H7 (cell line): ENCODE data around the gene CD4. TPM values are rescaled to one million over a fixed set of nuclear protein-coding genes. Genes with fewer than 3 reads are reported as not detected.
A peak's percentile ranks its signal among the peaks of the same experiment; 100 is the strongest.
"Not testable (repeated sequence)": the region's sequence is repeated elsewhere in the genome, so short reads cannot be mapped to it uniquely, and the experiment has no call there.

Experiments
- DNase-seq: peaks from one replicate; pipeline ENCODE4 v3.0.0; 2012
- H3K27me3 ChIP-seq: 2 replicates; pipeline ENCODE4 v1.6.0; 2011; ENCODE audit warnings: mild to moderate bottlenecking, low read length; ENCODE audit not compliant: control insufficient read depth, insufficient read depth
- H3K36me3 ChIP-seq: replicated peaks from 2 replicates; pipeline ENCODE4 v1.5.1; 2011; ENCODE audit warnings: low read length; ENCODE audit not compliant: control insufficient read depth, insufficient read depth
- H3K4me3 ChIP-seq: 2 replicates; pipeline ENCODE4 v1.5.1; 2011; ENCODE audit warnings: low read depth, mild to moderate bottlenecking, control low read depth, low read length, moderate library complexity; ENCODE audit not compliant: insufficient read depth
- total RNA-seq: library from RNA; depleted of rRNA; stranded (reverse); fragments of >200 nt; shearing (Covaris generic); gene quantifications from 2 replicates; pipeline ENCODE4 v1.2.3, GENCODE V29; 2014

CD4 gene
- total RNA-seq, 1 experiment from 2014 or later = 0.66 TPM

DNA sequence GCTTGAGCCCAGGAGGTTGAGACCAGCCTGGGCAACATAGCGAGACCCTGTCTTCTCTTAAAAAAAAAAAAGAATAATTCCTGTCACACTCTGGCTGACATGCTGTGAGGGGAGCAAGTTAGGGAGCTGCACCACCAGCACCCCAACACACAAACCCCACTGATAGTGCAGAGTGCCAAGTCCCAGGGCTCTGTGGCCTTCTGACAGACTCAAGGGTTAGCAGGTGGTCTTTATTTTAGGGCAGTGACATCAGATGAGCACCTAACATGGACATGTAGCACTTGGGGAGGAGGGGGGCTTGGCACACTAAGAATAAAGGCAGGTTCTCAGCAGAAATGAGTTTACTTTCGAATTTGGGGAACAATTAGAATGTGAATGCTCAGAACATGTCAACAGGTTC, 69.5 kb downstream of the CD4 start:
- no peak for DNase-seq

DNA sequence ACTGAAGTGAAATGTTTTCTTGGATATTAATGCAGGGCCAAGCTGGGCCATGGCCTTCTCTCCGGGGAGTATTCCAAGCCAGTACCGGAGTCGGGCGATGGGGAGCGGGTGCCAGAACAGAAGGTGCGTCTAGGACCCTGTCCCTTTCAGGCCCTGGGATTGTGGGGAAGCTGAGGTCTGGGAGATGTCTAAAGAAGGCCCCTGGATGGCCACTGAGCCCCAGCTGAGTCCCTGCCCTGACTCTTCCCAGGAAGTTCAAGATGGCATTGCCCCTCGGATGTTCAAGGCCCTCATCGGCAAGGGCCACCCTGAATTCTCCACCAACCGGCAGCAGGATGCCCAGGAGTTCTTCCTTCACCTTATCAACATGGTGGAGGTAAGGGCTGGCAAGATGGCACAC, 70.8 kb downstream of the CD4 start:
- Histone ChIP-seq H3K4me3 (no peak overlapping the region), H3K36me3 (peaks cover 51% of the 10 kb centered on the region)

More for the DNA sequence above, 69.5 kb downstream of the CD4 start:
- Histone ChIP-seq H3K27me3 (no peaks in the 10 kb centered on the region), H3K4me3 (no peak overlapping the region), H3K36me3 (peaks cover 46% of the 10 kb centered on the region)

DNA sequence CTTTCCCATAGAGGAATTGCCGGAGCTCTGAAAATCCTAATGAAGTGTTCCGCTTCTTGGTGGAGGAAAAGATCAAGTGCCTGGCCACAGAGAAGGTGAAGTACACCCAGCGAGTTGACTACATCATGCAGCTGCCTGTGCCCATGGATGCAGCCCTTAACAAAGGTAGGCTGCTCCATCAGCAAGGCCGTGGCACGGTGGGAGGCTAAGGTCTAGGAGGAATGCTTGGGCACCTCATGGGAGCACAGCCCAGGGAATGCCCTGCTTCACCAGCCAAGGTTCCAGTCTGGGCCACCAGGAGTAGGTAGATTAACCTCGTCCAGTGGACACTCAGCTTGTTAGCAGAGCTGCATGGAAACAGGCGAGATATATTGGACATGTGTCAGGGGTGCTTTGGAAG, 71.6 kb downstream of the CD4 start:
- no peak overlapping the region for H3K4me3 ChIP-seq
- no peak for DNase-seq
- peaks cover 49% of the 10 kb centered on the region for H3K36me3 ChIP-seq
- no peaks in the 10 kb centered on the region for H3K27me3 ChIP-seq

More for the DNA sequence above, 70.8 kb downstream of the CD4 start:
- DNase-seq = no peak
- no peaks in the 10 kb centered on the region for H3K27me3 ChIP-seq

DNA sequence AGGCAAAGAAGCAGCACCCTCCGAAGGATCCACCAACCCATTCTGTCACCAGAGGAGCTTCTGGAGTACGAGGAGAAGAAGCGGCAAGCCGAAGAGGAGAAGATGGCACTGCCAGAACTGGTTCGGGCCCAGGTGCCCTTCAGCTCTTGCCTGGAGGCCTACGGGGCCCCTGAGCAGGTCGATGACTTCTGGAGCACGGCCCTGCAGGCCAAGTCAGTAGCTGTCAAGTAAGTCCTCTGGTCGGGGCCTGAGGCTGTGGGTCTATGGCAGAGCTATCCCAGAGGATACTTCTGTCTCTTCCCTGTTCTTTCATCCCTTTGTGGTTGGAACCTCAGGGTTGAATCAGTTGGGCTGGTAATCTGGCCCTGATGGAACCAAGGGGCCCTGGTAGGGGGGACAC, 72.1 kb downstream of the CD4 start:
- no peak overlapping the region for H3K4me3 ChIP-seq
- H3K27me3 ChIP-seq = no peaks in the 10 kb centered on the region
- H3K36me3 ChIP-seq = peaks cover 45% of the 10 kb centered on the region

DNA sequence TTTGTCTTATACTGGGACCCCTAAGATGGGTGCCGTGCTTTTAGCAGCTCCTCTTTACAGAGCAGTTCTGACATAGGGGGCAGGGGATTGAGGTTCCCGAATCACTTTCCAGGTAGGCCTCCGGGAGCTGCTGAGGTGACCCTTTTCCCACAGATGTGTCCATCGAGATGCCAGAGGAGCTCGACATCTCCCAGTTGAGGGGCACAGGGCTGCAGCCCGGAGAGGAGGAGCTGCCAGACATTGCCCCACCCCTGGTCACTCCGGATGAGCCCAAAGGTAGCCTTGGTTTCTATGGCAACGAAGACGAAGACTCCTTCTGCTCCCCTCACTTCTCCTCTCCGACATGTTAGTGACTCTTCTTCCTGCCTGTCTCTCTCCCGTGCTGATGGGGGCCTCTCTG, 73.7 kb downstream of the CD4 start:
- Histone ChIP-seq H3K27me3 (no peaks in the 10 kb centered on the region), H3K36me3 (peaks cover 31% of the 10 kb centered on the region), H3K4me3 (no peak overlapping the region)
- DNase-seq = no peak

More for the DNA sequence above, 72.1 kb downstream of the CD4 start:
- no peak for DNase-seq

DNA sequence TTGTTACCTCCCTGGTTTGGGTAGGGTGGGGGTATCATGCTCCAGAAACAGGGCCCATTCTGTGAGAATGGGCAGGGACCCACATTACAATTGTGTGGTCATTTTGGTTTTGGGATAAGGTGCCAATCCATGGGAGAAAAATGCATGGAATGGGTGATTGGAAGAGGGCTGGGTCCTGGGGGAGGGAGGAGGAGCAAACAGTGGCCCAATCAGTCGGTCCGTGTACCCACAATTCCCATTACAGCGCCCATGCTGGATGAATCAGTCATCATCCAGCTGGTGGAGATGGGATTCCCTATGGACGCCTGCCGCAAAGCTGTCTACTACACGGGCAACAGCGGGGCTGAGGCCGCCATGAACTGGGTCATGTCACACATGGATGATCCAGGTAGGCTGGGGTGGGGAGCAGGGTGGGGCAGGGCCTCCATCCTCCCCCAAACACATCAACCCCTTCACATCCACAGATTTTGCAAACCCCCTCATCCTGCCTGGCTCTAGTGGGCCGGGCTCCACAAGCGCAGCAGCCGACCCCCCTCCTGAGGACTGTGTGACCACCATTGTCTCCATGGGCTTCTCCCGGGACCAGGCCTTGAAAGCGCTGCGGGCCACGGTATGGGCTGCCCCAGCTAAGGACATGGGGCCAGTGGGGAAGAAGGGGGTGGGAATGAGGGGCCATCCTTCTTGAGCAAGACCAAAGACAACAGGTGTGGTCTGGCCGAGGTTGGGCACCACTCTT, 74.4 kb downstream of the CD4 start:
- Histone ChIP-seq H3K27me3 (no peaks in the 10 kb centered on the region), H3K4me3 (no peak overlapping the region), H3K36me3 (peaks cover 27% of the 10 kb centered on the region)
- DNase-seq = no peak

DNA sequence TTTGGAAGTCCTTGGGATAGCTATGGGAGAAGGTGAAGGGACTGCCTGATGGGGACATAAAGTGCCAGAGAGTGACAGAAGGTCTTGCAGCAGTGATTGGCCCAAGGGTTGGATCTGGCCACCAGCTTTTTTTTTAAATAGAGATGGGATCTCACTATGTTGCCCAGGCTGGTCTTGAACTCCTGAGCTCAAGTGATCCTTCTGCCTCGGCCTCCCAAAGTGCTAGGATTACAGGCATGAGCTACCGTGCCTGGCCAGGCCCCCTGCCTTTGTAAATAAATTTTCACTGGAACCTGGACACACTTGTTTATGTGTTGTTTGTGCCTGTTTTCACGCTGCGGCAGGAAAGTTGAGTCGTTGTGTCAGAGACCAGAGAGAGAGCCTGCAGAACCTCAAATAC, 76.0 kb downstream of the CD4 start:
- H3K4me3 ChIP-seq, DNase-seq: not testable (repeated sequence)
- H3K36me3 ChIP-seq = peaks cover 34% of the 10 kb centered on the region

DNA sequence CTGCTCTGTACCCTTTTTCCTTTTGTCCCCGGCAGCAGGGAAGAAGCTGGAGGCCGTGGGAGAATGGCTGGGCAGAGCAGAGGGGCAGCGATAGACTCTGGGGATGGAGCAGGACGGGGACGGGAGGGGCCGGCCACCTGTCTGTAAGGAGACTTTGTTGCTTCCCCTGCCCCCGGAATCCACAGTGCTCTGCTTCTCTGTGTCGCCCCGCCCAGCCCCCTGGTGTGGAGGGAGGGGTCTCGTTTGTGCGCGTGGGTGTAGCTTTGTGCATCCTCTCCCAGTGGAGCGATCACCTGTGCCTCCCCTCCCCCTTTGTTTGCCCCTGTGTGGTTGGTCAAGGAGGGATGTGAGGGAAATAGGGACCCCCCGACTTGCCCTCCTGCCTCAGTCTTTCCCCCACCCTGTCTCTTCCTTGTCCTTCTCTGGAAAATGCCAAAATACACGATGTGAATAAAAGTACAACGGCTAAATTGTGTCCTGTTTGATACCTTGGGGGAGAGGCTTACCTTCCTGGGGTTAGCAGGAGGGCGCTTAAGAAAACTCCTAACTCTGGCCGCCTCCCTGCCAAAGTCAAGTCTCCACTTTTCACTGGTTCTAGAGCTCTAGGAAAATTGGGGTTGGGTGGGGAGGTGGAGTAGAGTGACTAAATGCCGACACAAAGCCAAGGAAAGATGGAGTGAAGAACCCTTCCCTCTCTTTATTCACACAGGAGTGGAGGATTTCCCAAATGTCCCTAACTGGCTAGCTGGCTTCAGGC, 77.0 kb downstream of the CD4 start:
- DNase-seq = peak; percentile 81
- H3K27me3 ChIP-seq = no peaks in the 10 kb centered on the region
- H3K4me3 ChIP-seq = peak overlapping the region; percentile 96
- peaks cover 34% of the 10 kb centered on the region for H3K36me3 ChIP-seq

More for the DNA sequence above, 76.0 kb downstream of the CD4 start:
- H3K27me3 ChIP-seq = not testable (repeated sequence)

DNA sequence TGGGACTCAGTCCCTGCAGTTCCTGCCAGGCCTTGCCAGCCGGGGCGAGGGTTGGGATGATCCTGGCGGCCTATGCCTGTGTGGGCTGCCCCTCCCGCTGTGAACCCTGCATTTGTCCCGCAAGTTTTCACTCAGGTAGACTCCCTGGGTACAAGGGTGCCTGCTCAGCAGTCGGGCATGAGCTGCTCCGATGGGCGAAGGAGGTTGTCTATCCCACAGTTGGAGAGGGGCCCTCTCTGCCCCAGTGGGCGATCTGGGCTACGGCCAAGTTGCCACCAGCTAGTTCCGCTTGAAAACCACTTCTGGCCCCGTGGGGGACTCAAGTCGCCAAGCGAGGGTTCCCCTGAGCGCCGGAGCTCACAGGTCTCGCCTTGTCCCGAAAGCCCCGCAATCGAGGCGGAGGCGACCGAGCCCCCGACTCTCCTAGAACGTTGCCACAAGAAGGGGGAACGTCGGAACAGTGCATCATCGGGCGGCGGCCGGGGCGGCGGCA, 77.6 kb downstream of the CD4 start:
- Histone ChIP-seq H3K4me3 (peak overlapping the region; percentile 96), H3K36me3 (peaks cover 30% of the 10 kb centered on the region), H3K27me3 (no peaks in the 10 kb centered on the region)
- DNase-seq = peak; percentile 78

DNA sequence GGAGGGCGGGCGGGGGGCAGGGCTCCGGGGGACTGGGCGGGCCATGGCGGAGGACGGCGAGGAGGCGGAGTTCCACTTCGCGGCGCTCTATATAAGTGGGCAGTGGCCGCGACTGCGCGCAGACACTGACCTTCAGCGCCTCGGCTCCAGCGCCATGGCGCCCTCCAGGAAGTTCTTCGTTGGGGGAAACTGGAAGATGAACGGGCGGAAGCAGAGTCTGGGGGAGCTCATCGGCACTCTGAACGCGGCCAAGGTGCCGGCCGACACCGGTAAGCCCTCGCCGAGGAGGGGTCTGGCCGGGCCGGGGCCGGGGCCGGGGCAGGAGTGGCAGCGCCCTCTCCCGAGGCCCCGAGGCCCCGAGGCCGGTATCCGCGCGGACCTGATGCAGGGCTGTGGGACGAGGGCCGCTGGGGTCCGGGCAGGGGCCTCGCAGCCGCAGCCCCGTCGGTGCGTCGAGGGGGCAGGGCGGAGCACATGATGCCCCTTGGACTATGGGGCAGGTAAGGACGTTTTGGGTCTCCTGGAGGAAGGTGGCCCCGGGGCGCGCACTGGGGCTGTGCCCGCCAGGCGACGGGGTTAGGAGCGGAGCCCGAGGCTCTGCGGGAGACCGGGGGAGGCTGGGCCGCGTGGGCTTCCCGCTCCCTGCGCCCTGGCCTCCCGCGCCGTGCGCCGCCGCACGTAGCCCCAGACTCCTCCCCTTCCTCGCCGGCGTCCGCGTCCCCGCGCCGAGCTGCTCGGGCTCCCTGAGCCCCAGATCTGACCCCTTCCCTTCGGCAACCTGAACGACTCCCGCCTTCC, 78.3 kb downstream of the CD4 start, which contains the start of gene TPI1:
Gene TPI1, plus strand, starts transcription at position 119 of the 798 bp plus-strand sequence. Its CDS starts 36 bp downstream, at position 155.
- DNase-seq = peak; percentile 99
- peak within 1 kb of the TSS; percentile 96 for H3K4me3 ChIP-seq
- H3K27me3 ChIP-seq = no peaks in the 10 kb centered on the region
- H3K36me3 ChIP-seq = peaks cover 29% of the 10 kb centered on the region

DNA sequence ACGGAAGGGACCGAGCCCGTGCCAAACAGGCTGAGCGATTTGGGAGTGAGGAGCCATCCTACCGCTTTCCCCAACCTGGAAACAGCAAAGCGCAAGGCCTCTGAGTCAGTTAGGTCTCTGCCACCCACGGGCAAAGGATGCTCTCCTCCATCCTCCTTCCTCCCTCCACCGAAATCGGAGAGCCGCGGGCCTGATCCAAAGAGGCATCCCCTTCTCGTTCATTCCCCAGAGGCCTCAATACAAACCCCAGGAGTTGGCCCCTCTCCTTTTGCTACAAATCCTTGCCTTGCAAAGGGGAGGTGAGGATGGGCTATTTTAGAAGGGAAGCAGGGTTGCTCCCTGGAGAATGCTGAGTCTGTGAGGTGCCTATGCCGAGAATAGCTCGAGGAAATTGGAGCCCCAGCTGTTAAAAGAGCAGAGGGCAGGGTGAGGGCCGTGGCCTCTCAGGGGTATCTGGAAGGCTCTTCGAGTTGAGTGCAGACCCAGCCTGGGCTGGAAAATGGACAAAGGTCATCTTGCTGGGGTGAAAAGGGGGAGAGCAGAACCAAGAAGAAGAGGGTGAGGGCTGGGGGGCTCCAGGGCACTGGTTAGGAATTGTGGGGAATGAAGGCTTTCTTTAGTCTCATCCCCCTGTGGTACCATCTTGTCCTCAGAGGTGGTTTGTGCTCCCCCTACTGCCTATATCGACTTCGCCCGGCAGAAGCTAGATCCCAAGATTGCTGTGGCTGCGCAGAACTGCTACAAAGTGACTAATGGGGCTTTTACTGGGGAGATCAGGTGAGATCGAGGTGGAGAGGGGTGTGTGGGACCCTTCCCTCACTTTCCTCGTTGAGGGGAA, 79.1 kb downstream of the CD4 start:
- H3K36me3 ChIP-seq = peaks cover 25% of the 10 kb centered on the region
- H3K4me3 ChIP-seq = peak overlapping the region; percentile 96
- peak; percentile 69 for DNase-seq

DNA sequence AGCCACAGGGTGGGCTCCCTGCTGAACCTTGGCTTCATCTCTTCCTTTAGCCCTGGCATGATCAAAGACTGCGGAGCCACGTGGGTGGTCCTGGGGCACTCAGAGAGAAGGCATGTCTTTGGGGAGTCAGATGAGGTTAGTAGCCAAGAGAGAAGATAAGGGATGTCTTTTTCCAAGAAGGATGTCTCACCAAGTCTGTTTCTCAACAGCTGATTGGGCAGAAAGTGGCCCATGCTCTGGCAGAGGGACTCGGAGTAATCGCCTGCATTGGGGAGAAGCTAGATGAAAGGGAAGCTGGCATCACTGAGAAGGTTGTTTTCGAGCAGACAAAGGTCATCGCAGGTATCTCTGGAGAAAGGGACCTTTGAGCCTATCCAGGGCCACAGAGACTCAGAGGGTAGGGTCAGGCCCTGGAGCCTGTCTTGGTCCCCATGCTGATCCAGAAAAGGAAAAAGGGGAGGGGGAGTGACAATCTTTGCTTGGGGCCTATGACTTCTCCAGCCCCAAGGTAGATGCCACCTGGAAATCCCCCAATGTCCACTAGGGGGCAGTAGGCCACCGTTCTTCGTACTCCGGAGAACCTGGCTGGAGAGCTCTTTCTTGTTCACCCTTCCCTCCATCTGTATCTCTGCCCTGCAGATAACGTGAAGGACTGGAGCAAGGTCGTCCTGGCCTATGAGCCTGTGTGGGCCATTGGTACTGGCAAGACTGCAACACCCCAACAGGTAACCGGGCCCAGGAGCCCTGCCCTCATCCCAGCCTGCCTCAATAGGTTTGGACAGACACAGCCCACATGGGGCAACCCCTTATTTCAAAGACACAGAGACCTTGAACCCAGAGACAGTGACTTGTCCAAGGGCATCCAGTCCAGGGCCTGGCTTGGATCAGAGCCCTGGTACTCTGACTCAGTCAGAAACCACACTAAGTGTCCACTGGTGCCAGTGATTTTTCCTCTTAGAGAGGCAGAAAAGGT, 80.0 kb downstream of the CD4 start:
- H3K4me3 ChIP-seq = peak overlapping the region; percentile 96
- no peaks in the 10 kb centered on the region for H3K27me3 ChIP-seq
- peaks cover 24% of the 10 kb centered on the region for H3K36me3 ChIP-seq
- DNase-seq = peak; percentile 91

More for the DNA sequence above, 79.1 kb downstream of the CD4 start:
- no peaks in the 10 kb centered on the region for H3K27me3 ChIP-seq

DNA sequence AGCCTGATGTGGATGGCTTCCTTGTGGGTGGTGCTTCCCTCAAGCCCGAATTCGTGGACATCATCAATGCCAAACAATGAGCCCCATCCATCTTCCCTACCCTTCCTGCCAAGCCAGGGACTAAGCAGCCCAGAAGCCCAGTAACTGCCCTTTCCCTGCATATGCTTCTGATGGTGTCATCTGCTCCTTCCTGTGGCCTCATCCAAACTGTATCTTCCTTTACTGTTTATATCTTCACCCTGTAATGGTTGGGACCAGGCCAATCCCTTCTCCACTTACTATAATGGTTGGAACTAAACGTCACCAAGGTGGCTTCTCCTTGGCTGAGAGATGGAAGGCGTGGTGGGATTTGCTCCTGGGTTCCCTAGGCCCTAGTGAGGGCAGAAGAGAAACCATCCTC, 81.0 kb downstream of the CD4 start:
- not testable (repeated sequence) for H3K27me3 ChIP-seq, H3K4me3 ChIP-seq, DNase-seq
- H3K36me3 ChIP-seq = peaks cover 19% of the 10 kb centered on the region
